HG03558 (cell line): ENCODE results near the gene MYL5.
"Not testable (repeated sequence)": the region's sequence is repeated elsewhere in the genome, so short reads cannot be mapped to it uniquely, and the experiment has no call there.

ENCODE experiments used
- ATAC-seq: cut with Tn5 transposase; IDR thresholded peaks from one replicate; pipeline ENCODE4 v1.9.1; 2021; ENCODE audit warnings: moderate number of reproducible peaks; ENCODE audit not compliant: unreplicated experiment; ENCODE audit errors: extremely low read depth

The MYL5 gene

DNA sequence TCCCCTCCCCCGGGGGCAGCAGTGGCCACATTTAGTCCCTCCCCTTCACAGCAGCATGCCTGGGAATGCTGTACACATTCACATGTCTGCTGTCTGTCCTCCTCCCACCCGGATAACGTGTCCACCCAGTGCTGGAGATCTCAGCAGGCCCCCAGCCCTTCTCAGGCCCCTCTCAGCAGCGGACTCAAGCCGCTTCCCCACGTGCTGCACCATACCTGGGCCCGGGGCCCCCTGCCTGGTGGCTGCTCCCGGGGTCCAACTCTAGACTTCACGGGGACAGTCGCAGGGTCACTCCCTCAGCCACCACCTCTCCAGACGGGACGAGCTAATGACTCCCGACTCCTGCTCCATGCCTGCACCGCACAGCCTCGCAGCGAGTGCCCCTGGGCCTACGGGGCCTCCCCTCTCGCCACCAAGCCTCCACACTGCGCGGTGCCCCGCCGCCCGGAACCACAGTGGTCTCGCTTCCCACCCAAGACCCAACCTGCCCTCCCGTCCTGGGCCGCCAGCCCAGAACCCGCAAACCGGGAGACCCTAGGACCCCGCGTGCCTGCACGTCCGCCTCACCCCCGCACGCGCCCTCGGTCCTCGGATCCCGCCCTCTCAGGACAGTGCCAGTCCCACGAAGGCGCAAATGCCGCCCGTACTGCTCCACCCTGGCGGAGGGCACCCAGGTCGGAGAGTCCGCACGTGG, 30.0 kb downstream of the MYL5 start:
- no peak for ATAC-seq

GRCh38 chr4:704971-705277, 30.6 kb downstream of the MYL5 start:
- no peak for ATAC-seq

DNA sequence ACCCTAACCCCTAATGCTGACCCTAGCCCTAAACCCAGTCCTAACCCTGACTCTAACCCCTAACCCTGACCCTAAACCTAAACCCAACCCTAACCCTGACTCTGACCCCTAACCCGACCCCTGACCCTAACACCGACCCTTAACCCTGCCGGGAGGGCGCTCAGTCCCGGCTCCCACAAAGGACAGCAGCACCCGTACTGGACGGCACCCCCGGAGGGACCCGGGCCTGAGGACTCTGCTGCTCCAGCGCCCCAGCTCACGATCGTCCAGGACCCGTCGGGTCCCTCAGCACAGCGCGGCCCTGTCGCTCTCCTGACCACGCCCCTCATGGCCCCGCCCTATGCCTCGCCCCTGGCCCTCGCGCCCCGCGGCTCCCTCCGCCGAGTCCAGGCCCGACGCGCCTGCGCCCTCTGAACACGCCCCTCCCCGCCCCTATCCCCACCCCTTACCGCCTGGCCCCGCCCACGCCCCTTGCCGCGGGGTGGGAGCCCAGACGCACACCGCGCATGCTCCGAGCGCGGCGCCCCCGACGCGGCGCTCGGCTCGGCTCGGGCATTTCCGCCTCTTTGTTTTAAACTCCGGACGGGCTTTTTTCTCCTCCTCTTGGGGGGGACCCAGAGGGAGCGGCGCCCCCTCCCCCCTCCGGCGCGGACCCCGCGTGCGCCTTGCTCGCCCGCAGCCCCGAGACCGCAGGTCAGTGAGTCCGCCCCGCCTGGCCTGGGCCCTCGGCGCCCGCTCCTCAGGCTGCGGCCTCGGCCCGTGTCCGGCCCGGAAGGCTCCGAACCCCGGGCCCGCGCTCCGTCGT, 31.1 kb downstream of the MYL5 start, which contains the start of gene PCGF3:
TSS of gene PCGF3 (plus strand) at position 555 of the 805 bp plus-strand sequence. CDS start 27,849 bp downstream, outside the sequence.
- peak; percentile 69 for ATAC-seq

GRCh38 chr4:706083-706633, 31.8 kb downstream of the MYL5 start:
- not testable (repeated sequence) for ATAC-seq

DNA sequence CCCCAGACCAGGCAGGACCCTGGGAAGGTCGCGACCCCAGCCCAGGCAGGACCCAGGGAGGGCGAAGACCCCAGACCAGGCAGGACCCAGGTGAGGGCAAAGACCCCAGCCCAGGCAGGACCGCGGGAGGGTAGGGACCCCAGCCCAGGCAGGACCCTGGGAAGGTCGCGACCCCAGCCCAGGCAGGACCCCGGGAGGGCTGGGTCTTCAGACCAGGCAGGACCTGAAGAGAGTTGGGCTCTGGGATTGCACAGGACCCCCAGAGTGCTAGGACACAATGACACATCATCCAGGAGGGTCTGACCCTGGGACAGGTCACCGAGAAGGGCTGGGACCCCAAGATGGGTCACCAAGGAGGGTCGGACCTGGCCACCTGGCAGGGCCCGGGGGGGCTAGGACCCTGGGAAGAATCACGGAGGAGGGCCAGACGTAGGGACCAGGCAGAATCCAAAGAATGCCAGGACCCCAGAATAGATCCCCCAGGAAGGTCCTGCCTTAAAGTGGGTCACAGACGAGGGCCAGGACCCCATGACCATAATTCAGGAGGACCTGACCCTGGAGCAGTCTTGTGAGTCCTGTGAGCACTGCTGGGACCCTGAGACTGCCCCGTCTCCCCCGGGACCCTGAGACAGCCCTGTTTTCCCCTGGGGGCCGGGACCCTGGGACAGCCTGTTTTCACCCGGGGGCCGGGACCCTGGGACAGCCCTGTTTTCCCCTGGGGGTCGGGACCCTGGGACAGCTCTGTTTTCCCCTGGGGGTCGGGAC, 32.7 kb downstream of the MYL5 start:
- no peak for ATAC-seq

DNA sequence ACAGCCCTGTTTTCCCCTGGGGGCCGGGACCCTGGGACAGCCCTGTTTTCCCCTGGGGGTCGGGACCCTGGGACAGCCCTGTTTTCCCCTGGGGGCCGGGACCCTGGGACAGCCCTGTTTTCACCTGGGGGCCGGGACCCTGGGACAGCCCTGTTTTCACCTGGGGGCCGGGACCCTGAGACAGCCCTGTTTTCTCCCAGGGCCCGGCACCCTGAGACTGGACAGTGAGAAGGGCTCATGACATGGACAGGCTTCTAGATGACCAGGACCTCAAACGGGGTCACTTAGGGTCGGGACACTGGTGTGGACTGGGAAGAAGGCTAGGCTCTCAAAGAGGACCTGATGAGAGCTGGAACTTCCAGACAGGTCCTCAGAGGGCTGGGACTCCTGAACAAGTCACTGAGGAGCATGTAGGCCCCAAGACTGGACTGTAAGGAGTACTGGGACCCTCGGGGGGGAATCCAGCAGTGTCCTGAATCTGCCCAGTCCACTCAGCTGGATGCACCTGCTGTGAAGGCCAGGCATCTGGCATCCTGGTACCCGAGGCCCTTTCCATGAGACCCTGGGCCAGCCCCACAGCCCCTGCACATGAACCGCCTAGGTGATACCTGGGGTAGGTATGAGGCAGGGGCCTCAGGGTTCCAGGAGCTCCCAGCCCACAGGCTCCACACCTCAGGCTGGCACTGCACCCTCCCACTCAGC, 33.7 kb downstream of the MYL5 start:
- ATAC-seq = no peak

- no peak for ATAC-seq
Observed at GRCh38 chr4:708631-708933, 34.2 kb downstream of the MYL5 start.

DNA sequence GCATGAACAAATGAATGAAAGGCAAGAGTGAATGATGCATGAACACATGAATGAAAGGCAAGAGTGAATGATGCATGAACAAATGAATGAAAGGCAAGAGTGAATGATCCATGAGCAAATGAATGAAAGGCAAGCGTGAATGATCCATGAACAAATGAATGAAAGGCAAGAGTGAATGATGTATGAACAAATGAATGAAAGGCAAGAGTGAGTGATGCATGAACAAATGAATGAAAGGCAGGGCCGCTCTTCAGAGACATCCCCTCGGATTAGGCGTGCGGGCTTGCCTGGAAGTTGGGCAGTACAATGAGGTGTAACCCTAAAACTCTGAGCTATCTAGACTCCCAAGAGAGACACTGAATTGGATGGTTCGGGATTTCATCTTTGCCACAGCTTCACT, 35.0 kb downstream of the MYL5 start:
- ATAC-seq = no peak

- ATAC-seq = no peak
Observed at GRCh38 chr4:710116-710515, 35.8 kb downstream of the MYL5 start.

- no peak for ATAC-seq
Observed at GRCh38 chr4:710916-711315, 36.6 kb downstream of the MYL5 start.

DNA sequence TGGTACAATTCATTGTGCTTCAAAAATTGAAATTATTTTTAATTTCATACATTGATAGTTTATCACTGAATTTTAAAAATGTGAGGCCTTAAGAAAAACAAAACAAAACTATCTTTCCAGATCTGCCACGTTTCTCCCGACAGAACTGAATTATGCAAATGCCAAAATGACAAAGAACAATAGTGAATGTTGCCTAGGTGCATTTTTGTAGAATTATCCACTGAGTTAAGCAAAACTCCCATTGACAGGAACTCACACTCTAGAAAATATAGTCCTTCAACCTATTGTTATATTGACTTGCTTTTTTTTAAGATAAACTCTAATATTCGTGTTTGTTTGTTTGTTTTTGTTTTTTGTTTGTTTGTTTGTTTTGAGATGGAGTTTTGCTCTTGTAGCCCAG, 37.8 kb downstream of the MYL5 start:
- no peak for ATAC-seq

DNA sequence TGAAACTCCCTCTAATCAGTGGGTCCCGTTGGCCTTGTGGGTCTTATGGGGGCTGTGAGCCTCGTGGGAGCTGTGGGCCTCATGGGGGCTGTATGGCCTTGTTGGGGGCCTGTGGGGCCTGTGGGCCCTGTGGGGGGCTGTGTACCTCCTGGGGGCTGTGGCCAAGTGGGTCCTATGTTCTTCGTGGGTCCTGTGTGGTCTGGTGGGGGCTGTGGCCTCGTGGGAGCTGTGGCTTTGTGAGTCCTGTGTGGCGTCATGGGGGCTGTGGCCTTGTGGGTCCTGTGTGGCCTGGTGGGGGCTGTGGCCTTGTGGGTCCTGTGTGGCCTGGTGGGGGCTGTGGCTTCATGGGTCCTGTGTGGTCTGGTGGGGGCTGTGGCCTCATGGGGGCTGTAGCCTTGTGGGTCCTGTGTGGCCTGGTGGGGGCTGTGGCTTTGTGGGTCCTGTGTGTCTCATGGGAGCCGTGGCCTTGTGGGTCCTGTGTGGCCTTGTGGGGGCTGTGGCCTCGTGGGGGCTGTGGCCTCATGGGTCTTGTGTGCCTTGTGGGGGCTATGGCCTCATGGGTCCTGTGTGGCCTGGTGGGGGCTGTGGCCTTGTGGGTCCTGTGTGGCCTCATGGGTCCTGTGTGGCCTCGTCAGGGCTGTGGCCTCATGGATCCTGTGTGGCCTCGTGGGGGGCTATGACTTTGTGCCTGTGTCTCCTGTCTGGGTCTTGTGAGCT, 38.7 kb downstream of the MYL5 start:
- ATAC-seq = no peak

DNA sequence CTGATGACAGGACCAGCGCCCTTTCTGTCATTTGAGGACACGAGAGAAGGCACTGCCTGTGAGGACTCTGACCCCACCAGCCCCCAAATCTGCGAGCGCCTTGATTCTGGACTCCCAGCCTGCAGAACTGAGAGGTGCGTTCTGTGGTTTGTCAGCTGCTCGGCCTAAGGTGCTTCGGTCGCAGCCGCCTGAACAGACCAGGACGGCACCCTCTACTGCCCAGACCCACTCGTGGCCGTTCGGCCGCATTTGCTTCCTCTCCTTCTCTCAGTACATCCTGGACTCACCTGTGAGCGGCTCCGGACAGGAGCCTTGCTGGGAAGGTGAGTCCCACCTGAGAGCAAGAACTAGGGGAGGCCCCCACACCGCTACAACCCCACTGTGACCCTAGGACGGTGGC, 39.7 kb downstream of the MYL5 start:
- no peak for ATAC-seq

GRCh38 chr4:717601-718320, 43.4 kb downstream of the MYL5 start:
- no peak for ATAC-seq

DNA sequence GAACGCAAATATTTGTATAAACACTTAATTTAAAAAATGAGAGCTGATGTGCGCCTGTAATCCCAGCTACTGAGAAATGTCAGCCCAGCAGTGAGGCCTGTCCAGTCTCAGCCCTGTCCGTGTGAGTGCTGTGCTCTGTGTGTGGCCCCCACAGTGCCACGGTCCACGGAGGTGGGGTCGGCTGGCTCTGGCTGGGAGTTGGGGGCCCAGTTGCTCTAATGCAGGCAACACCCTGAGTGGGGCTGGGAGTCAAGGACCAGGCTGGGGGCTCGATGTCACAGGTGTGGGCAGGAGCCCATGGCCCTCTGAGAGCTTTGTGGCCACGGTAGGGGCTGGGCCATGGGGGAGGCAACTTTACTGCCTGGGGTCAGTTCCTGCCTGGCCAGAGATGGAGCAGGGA, 44.1 kb downstream of the MYL5 start:
- ATAC-seq = no peak

DNA sequence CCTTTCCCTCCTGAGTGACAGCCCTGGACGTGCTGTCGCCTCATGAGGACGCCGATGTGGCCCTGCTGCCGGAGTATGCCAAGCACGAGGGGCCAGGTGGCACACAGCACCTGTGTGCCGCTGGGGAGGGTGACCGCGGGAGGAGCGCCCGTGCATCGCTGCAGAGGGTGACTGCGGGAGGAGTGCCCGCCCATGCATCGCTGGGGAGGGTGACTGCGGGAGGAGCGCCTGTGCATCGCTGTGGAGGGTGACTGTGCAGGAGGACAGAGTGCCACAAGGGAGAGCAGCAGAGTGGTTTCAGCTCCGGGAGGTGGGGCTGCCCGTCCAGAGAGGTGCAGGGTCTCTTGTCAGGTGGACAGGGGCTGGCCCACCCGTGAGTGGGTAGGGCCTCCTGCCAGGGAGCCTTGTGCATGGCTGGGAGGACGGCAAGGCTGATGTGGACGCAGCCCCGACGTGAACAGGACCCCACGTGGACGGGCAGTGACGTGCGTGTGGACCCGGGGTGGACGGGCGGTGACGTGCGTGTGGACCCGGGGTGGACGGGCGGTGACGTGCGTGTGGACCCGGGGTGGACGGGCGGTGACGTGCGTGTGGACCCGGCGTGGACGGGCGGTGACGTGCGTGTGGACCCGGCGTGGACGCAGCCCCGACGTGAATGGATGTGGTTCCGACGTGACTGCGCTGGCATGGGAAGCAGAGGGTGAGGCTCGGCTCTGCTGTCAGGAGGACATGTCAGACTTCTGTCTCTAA, 45.9 kb downstream of the MYL5 start:
- no peak for ATAC-seq

GRCh38 chr4:721261-722168, 47.2 kb downstream of the MYL5 start:
- ATAC-seq = no peak
